Measurements from ENCODE around the gene CSH2.

CSH2 gene

GRCh38 chr17:63827801-63828221 lies 45.7 kb downstream of the CSH2 start:
- H3K4me3 ChIP-seq (replicated peaks; ENCODE audit: insufficient read depth, low read length) = peak overlapping the region; percentile 91
- H3K27me3 ChIP-seq (ENCODE audit: insufficient read depth, poor library complexity, severe bottlenecking) = no peaks in the 10 kb centered on the region
- no peak for DNase-seq (ENCODE audit: low read depth in 1 of 2, low spot score in 1 of 2)
- peak overlapping the region; percentile 98 for H3K27ac ChIP-seq (replicated peaks)
- TF ChIP-seq GABPA (IDR thresholded peaks at IDR 0.05; ENCODE audit: low read depth) (no peak), SPI1 (IDR thresholded peaks at IDR 0.05; ENCODE audit: borderline replicate concordance, low read depth) (no peak), REST (IDR thresholded peaks at IDR 0.05; ENCODE audit: insufficient replicate concordance, low read depth) (no peak), CTCF (IDR thresholded peaks at IDR 0.05; ENCODE audit: insufficient read depth, low read length) (no peak), POLR2AphosphoS5 (IDR thresholded peaks at IDR 0.05; ENCODE audit: low read depth) (no peak)

- H3K27me3 ChIP-seq (ENCODE audit: insufficient read depth, poor library complexity, severe bottlenecking) = no peaks in the 10 kb centered on the region
- TF ChIP-seq REST (IDR thresholded peaks at IDR 0.05; ENCODE audit: insufficient replicate concordance, low read depth) = peak; percentile 48
- peak; percentile 29; the same call in 1 of the 2 replicates for TF ChIP-seq SPI1 (IDR thresholded peaks at IDR 0.05; ENCODE audit: borderline replicate concordance, low read depth)
- TF ChIP-seq GABPA (IDR thresholded peaks at IDR 0.05; ENCODE audit: low read depth) = peak; percentile 96
- TF ChIP-seq CTCF (IDR thresholded peaks at IDR 0.05; ENCODE audit: insufficient read depth, low read length) = peak; percentile 31
- TF ChIP-seq POLR2AphosphoS5 (IDR thresholded peaks at IDR 0.05; ENCODE audit: low read depth) = peak; percentile 100
- H3K4me3 ChIP-seq (replicated peaks; ENCODE audit: insufficient read depth, low read length) = peak within 1 kb of the TSS; percentile 91
- peak within 1 kb of the TSS; percentile 98 for H3K27ac ChIP-seq (replicated peaks)
- peak; percentile 87 to 98 for DNase-seq (ENCODE audit: low read depth in 1 of 2, low spot score in 1 of 2)
These were observed 46.3 kb downstream of the CSH2 start, which contains the start of the genes FTSJ3 and PSMC5 for GRCh38 chr17:63827002-63827800. Gene FTSJ3, minus strand, starts transcription at chr17:63827663. Its CDS starts 761 bp downstream, at chr17:63826902. Gene PSMC5, plus strand, starts transcription at chr17:63827431. Its CDS starts 60 bp downstream, at chr17:63827491.

- TF ChIP-seq SPI1 (IDR thresholded peaks at IDR 0.05; ENCODE audit: borderline replicate concordance, low read depth) (no peak), CTCF (IDR thresholded peaks at IDR 0.05; ENCODE audit: insufficient read depth, low read length) (no peak), GABPA (IDR thresholded peaks at IDR 0.05; ENCODE audit: low read depth) (no peak), POLR2AphosphoS5 (IDR thresholded peaks at IDR 0.05; ENCODE audit: low read depth) (no peak), REST (IDR thresholded peaks at IDR 0.05; ENCODE audit: insufficient replicate concordance, low read depth) (no peak)
- DNase-seq (ENCODE audit: low read depth in 1 of 2, low spot score in 1 of 2) = no peak
- no peaks in the 10 kb centered on the region for H3K27me3 ChIP-seq (ENCODE audit: insufficient read depth, poor library complexity, severe bottlenecking)
- peak overlapping the region; percentile 98 for H3K27ac ChIP-seq (replicated peaks)
- peak overlapping the region; percentile 91 for H3K4me3 ChIP-seq (replicated peaks; ENCODE audit: insufficient read depth, low read length)
These were observed 46.9 kb downstream of the CSH2 start for GRCh38 chr17:63826468-63827001.

All from HL-60 (cell line).